Non-pigmented ciliary epithelial cell (primary cell): ENCODE measurements around the gene MMP27.
"Not testable (repeated sequence)": the region's sequence is repeated elsewhere in the genome, so short reads cannot be mapped to it uniquely, and the experiment has no call there.

ENCODE experiments used
- DNase-seq: peaks from one replicate; pipeline ENCODE4 v3.0.0-alpha.2; 2010; ENCODE audit warnings: low read depth

MMP27 gene

DNA sequence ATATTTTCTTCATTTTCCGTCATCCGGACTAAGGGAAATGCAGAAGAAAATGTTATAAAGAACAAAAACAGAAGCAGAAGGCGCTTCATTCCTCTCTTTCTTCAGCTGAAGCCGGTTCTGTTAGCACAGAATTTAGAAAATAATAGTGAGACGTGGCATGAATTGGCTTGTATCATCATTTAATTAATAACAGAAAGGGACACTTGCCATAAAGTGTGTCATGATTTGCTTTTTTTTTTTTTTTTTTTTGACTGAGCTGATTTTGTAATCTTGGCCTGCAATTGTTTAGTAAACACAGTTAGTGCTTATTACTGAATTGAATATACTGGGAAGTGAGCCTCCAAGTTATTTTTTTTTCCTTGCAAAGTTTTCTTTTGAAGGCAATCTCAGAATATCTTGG lies at the start of gene MMP27:
MMP27 (minus strand) TSS at position 144 of the 400 bp plus-strand sequence; CDS start at position 89, 55 bp downstream.
- DNase-seq, result no peak

DNA sequence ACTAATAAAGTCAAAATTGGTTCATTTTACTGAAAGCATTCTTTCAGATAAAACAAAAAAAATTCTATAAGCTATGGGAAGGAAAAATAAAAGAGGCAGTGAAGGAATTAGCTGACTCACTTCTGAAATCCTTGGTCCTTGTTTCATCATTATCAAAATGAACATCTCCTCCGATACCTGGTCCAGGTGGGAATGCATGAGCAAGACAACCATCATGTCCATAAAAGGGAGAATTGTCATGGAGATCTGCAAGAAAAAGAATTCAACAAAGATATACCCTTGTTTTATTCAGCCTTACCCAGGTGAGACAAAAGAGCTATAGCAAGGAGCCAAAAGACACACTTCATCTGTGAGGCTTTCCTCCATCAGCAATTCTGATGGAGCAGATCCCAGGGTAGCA lies 47.7 kb upstream of the MMP27 start:
- DNase-seq, result no peak

DNA sequence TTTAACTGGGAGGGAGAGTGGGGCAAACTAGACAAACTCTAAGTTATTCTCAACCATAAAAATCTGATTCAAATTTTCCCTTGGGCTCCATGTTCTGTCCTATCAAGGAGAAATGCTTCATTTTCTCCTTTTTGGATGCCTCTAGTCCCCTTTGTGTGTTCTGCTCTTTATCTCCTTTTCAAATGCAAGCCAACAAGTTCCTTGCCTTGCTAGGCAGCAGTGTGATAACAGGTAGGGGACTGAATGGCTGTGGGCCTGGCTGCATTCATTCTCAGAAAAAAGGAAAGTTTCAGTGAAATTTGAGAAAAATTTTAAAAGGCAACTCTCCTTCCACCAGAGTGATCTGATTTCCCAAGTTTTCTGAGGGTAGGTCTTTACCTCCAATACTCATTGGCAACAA lies 46.1 kb upstream of the MMP27 start:
- DNase-seq, result no peak

- DNase-seq, result no peak
Observed at GRCh38 chr11:102749101-102749722, 43.6 kb upstream of the MMP27 start.

GRCh38 chr11:102746746-102747578 lies 41.4 kb upstream of the MMP27 start:
- not testable (repeated sequence) for DNase-seq

DNA sequence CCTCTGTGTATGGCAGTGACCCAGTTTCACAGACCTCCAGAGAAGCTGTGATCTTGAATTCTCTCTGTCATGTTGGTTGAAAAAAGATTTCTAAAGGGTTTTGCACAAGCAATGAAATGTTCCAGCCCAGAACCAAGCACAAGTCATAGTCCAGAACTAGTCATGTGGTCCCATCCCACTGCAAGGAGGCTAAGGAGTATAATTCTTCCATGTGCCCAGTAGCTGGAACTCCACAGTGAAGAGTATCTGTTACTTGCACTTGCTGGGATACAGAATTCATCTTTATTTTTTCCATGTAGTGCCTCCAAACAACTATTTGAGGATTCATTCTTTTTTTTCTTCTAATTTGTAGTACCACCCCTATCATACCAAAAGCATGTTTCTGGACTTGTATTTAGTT lies 29.1 kb upstream of the MMP27 start:
- no peak for DNase-seq

DNA sequence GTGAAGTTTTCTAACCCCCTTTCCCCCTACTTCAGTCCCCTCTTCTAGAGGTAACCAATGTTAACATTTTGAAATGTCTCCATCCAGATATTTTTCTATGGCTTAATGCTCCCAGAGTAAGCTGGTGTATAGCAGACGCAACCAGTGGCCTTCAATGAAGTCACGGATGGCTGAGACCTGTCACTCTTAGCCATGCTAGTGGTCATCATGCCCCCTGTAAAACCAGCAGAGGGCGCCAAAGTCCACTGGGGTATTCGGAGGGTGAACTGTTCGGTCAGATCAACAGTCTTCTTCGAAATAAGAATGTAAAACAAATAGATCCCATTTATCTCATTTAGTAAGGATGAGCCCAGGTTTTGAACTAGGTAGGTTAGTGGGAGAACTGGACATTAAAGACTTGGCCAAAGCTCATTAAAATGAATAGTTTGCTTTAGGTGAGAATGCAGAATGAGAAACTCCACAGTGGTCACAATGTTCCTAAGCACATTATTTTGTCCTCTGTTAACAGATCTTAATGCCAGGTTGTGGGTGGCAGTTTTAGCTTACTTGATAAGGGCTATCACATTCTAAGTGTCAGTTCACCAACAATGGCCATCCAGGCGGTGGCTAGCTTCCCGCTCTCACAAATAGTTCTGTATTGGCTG lies 27.8 kb upstream of the MMP27 start:
- no peak for DNase-seq

- not testable (repeated sequence) for DNase-seq
Observed at GRCh38 chr11:102730944-102731343, 25.4 kb upstream of the MMP27 start.

DNA sequence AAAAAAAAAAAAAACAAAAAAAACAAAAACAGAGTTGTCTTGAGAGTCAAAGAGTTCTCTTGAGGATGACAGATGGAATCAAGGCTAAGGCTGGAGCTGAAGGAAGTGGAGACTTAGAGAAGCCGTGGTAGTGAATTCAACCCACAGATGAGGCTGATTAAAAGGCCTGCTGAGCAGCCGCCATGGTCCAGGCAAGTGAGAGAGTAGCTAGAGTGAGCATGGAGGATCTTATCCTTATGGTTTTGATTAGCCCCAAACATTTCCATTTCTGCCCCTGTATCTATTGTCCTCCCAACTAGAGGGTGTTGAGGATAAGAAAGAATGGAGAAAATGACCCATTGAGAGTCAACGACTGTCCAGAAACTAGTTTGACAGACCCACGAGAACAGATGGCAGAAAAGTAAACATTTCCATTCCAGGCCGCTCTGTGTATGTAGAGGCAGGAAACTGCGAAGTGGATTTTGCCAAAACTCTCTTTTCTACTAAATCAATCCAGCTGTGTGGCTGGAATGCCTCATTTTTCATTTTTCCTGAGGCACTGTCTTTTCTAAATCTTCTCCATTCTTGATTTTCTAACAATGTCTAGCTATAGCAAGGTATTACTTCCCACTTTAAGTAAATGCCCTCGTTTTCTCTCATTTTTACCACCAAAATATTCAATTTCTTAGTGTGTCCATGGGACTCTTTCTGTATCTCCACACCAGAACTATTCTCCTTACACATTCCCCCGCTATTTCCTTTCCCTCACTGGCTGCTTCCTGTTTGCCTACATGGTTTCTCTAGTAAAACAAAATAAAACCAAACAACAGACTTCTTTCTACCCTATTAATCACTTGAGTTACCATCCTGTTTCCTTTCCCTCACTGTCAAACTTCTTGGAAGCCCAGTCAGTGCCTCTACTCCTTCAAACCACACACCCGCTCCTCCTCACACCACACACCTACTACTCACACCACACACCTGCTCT lies 24.6 kb upstream of the MMP27 start:
- no peak for DNase-seq

DNA sequence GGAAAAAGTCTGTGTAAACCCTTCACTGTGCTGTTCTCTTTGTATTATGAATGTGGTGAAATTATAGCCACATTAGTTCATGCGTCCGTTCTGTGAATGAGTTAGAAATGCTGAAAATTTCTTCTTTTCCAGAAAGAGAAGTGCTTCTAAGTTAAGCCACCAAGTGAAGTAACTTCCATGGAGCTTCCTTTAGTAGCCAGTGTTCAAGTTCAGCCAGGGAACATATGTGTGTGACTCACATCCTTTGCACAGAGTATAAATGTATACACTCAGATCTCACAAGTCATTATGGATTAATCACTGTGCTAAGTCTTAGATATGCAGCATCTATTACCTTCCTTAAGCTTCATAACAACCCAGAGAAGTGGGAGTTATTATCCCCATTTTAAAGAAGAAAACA lies 22.3 kb upstream of the MMP27 start:
- peak; percentile 80 for DNase-seq

DNA sequence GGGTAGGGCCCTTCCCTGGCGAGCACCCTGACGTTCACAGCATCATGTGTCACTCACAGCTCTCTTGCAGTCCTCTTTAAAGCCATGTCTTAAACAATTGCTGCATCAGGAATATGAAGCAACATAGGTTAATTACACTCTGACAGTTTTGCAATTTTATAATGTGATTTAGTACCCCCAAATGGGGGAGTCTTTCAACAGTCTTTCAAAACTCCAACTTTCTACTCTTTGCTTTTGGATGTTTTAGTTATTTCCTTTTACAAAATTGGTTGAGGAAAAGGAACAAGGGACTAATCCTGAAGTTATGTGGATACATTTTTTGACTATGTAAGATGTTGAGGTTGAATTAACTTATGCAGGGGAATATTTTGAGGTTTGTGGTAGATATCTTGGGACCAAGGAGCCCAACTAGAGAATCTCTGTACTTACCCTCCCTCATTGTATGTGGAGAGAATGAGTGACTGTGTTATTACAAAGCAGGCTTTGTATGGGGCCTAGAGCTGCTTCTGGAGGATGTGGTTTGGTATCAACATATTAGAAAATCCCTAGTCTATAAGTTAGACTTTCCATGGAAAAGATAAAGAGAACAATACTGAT lies 19.4 kb upstream of the MMP27 start, which contains the start of gene MMP8:
MMP8 (minus strand) TSS at position 51 of the 597 bp plus-strand sequence. CDS start 99 bp downstream, outside the sequence.
- DNase-seq, result peak; percentile 59

GRCh38 chr11:102722821-102723220 lies 17.3 kb upstream of the MMP27 start:
- no peak for DNase-seq

GRCh38 chr11:102719620-102720277 lies 14.2 kb upstream of the MMP27 start:
- no peak for DNase-seq

DNA sequence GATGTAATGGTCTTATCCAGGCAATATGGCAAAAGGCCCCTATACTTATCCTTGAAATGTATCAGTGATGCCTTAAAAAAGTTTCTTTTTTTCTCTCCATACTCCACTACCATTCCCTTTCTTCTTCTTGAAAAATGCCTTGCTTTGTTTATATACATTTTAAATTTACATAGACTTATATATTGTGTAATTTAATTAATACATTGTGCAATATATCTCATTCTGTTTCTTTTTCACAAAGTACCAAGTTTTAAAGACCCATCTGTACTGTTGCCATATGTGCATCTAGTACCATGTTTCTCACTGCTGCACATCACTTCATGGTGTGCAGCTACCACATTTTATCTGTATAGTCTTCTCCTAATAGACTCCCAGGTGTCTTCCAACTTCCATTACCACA lies 11.7 kb upstream of the MMP27 start:
- no peak for DNase-seq

DNA sequence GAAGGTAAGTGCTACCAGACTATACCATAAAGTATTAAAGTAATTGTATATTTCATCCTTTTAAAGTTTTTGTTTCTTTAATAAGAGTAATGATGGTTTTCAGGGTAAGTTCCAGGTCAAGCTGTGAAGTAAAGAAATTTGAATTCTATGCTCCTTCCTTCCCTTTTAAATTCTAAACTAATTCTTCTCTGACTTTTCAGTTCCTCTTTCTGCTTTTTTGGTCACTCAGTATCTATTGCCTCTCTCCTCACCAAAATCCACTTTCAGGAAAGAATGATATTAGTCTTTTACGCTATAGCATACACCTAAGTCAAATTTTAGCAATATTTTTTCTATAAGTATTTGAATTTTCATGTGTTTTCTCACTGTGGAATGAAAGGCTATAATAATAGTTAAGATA lies 11.0 kb upstream of the MMP27 start:
- no peak for DNase-seq

DNA sequence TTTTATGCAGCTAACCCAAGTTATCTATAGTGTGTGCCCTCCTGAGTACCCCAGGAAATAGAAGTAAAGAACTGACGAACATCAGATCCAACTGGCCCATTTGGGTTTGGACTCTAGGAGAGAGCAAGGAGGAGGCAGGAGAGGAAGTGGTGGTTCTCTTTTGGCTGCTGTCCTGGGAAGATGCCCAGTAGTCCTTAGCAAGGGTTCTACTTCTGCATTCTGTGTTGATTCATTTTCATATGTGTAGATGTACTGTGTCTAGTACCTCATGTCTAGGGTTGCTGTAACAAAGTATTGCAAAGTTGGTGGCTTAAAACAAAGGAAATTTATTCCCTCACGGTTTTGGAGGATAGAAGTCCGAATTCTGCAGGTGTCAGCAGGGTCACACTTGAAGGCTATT lies 6.6 kb upstream of the MMP27 start:
- no peak for DNase-seq

DNA sequence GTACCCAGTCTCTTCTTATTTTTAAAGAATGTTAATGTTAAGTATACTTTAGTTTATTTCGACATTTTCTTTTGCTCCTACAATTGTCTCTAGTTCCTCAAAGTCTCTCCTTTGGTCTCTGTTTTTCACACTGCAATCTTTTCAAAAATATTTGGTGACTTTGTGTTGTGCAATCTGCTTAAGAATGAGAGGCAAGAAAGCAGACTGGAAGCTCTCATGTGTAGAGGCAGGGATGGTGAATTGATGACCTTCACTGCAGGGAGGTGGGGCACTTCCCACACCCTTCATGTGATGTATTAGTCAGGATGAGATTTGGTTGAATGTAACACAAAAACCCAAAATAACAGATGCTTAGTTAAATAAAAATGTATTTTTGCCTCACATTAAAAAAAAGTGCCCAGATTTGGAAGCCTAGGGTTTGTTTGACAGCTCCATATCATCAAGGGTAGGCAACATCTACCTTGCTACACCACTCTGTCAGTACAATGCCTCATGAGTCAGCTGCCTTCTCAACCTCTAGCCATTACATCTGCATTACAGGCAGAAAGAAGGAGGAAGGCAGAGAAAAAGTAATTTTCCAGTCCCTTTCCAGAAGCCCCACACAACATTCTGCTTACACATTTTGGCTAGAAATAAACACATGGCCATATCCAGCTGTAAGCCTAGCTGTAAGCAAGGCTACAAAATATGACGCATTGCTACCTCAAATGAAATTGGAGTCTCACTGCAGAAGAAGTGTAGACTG lies 3.8 kb upstream of the MMP27 start:
- DNase-seq, result no peak

DNA sequence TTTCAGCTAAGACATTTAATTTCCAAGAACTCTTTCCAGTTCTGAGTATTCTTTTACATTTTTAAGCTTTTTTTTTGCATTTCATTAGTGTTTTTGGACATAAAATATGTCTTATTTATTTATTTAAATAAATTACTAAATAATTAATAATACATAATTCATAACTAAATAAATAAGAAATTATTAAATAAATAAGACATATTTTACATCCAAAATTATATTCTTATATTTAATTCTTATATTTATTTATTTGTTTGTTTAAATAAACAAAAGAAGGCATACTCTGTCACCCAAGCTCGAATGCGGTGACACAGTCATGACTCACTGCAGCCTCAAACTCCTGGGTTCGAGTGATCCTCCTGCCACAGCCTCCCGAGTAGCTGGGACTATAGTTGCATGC lies 3.1 kb upstream of the MMP27 start:
- no peak for DNase-seq

DNA sequence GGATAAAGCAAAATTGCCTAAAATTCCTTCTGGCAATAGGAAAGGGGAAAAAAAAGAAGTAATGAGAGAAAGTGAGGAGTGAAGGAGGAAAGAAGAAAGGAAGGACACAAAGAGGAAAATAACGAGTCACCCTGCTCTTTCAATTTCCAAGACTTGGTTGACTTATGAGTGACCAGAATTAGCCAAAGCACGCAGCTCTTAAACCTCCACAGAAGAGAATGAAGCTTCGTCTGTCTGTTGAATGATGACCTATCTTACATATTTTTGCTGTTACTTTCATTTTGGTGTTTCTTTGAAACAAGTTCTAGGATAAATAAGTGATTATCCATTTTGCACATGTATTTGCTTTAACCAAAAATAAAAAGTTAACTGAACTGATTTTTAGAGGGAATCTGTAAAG lies 728 bp downstream of the MMP27 start:
- DNase-seq, result no peak

DNA sequence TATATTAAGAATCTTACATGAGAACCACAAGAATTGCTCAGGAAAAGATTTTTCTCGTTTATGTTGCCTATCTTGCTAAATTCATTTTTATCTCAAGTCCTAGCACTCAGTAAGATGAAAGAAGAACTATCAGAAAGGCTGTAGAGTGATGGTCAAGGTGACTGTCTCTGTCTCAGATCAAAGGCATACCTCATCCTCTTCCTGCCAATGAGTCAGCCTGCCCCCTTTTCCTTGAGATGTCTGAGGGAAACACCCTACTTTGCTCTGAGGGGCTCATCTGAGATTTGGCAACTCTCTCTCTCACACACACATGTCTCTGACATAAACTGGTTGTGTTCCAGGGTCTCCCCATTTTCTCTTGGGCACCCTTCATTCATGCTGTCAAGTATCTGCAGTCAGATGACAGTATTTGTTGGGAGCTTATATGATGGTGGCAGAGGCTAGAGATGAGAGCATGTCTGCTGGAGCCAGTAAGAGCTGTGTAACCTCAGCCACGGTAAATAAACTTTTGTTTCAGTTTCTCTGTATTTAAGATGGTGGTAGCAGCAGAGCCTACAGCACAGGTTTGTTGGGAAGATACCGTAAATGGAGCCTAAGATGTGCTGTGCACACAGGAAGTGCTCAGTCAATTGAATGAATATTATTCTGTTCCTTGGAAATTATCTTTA lies 1.6 kb downstream of the MMP27 start:
- DNase-seq, result no peak
